ENCODE measurements around the gene ERBB4.

DNA sequence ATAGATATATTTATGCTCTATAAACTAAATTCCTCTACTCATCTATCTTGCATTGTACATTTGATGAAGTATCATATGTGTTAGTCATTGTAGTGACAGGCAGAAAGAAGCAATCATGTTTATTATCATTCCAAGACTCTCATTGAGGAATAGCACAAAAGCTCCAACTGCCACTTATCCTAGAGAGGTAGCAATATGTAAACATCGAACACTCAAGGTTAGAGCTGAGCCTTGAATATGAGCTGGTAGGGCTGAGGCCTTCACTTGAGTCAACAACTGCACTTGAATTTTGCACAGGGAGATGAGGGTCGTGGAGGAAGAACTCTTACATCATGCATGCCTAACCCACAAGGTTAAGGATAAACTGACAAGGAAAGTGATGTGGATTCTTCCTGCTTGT lies 1081.3 kb downstream of the ERBB4 start:
- TF ChIP-seq, protein P1, sequence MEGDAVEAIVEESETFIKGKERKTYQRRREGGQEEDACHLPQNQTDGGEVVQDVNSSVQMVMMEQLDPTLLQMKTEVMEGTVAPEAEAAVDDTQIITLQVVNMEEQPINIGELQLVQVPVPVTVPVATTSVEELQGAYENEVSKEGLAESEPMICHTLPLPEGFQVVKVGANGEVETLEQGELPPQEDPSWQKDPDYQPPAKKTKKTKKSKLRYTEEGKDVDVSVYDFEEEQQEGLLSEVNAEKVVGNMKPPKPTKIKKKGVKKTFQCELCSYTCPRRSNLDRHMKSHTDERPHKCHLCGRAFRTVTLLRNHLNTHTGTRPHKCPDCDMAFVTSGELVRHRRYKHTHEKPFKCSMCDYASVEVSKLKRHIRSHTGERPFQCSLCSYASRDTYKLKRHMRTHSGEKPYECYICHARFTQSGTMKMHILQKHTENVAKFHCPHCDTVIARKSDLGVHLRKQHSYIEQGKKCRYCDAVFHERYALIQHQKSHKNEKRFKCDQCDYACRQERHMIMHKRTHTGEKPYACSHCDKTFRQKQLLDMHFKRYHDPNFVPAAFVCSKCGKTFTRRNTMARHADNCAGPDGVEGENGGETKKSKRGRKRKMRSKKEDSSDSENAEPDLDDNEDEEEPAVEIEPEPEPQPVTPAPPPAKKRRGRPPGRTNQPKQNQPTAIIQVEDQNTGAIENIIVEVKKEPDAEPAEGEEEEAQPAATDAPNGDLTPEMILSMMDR (IDR thresholded peaks at IDR 0.05): no peak
- TF ChIP-seq POLR2A (IDR thresholded peaks at IDR 0.05; ENCODE audit: low read length): no peak
- no peak for TF ChIP-seq HEYL (CRISPR knock-in tag; IDR thresholded peaks at IDR 0.05)
- no peak for TF ChIP-seq CEBPB (IDR thresholded peaks at IDR 0.05)
- TF ChIP-seq MAZ (IDR thresholded peaks at IDR 0.05; ENCODE audit: borderline replicate concordance, low read depth, low read length): no peak
- no peak for TF ChIP-seq NR3C1 (IDR thresholded peaks at IDR 0.05)
- TF ChIP-seq HOXA7 (CRISPR knock-in tag; IDR thresholded peaks at IDR 0.05): no peak
- TF ChIP-seq, protein P2, sequence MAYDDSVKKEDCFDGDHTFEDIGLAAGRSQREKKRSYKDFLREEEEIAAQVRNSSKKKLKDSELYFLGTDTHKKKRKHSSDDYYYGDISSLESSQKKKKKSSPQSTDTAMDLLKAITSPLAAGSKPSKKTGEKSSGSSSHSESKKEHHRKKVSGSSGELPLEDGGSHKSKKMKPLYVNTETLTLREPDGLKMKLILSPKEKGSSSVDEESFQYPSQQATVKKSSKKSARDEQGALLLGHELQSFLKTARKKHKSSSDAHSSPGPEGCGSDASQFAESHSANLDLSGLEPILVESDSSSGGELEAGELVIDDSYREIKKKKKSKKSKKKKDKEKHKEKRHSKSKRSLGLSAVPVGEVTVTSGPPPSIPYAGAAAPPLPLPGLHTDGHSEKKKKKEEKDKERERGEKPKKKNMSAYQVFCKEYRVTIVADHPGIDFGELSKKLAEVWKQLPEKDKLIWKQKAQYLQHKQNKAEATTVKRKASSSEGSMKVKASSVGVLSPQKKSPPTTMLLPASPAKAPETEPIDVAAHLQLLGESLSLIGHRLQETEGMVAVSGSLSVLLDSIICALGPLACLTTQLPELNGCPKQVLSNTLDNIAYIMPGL (CRISPR knock-in tag; IDR thresholded peaks at IDR 0.05; ENCODE audit: borderline replicate concordance): no peak
- no peak for TF ChIP-seq FOSL2 (IDR thresholded peaks at IDR 0.05)
- no peak for TF ChIP-seq FOSL2 (CRISPR knock-in tag; IDR thresholded peaks at IDR 0.05)
- TF ChIP-seq USF2 (IDR thresholded peaks at IDR 0.05): no peak
- no peak for TF ChIP-seq MAX (IDR thresholded peaks at IDR 0.05)
- TF ChIP-seq JUNB (IDR thresholded peaks at IDR 0.05): no peak
- TF ChIP-seq HOXB13 (CRISPR knock-in tag; IDR thresholded peaks at IDR 0.05; ENCODE audit: low read depth): no peak
